Progenitor cell of endocrine pancreas (in vitro differentiated cells): ENCODE measurements around the gene TRHDE. TPM values are rescaled to one million over a fixed set of nuclear protein-coding genes. Genes with fewer than 3 reads are reported as not detected.
"Not testable (repeated sequence)": the region's sequence is repeated elsewhere in the genome, so short reads cannot be mapped to it uniquely, and the experiment has no call there.

Experiments used
- DNase-seq: peaks from one replicate; pipeline ENCODE4 v3.0.0; 2021; ENCODE audit warnings: low spot score; ENCODE audit not compliant: unreplicated experiment
- H3K27ac Mint-ChIP-seq: 2 replicates; pipeline ENCODE4 v1.8.0; 2021; ENCODE audit warnings: mild to moderate bottlenecking, moderate library complexity, mixed read lengths
- H3K27me3 Mint-ChIP-seq: 2 replicates; pipeline ENCODE4 v1.8.0; 2021; ENCODE audit warnings: mixed read lengths
- H3K36me3 Mint-ChIP-seq: 2 replicates; pipeline ENCODE4 v1.8.0; 2022; ENCODE audit warnings: mixed read lengths; ENCODE audit not compliant: insufficient read depth
- H3K4me1 Mint-ChIP-seq: 2 replicates; pipeline ENCODE4 v1.8.0; 2021; ENCODE audit warnings: low read depth, mixed read lengths
- H3K4me3 Mint-ChIP-seq: 2 replicates; pipeline ENCODE4 v1.8.0; 2021; ENCODE audit warnings: low read depth, mild to moderate bottlenecking, moderate library complexity, mixed read lengths
- H3K9me3 Mint-ChIP-seq: 2 replicates; pipeline ENCODE4 v1.8.0; 2021; ENCODE audit warnings: low read depth, mixed read lengths
- total RNA-seq: library from RNA; stranded (reverse); gene quantifications from 2 replicates; pipeline ENCODE4 v1.2.1, GENCODE V29; 2021
- TF ChIP-seq, protein P1 (sequence below): fragments of 200-600 bp; sonication (generic); IDR thresholded peaks from one replicate; pipeline ENCODE4 v1.5.0; 2021; ENCODE audit warnings: antibody characterized with exemption, mild to moderate bottlenecking; ENCODE audit not compliant: unreplicated experiment

The TRHDE gene
- total RNA-seq, 1 donor from 2014 or later: 2.7 TPM

DNA sequence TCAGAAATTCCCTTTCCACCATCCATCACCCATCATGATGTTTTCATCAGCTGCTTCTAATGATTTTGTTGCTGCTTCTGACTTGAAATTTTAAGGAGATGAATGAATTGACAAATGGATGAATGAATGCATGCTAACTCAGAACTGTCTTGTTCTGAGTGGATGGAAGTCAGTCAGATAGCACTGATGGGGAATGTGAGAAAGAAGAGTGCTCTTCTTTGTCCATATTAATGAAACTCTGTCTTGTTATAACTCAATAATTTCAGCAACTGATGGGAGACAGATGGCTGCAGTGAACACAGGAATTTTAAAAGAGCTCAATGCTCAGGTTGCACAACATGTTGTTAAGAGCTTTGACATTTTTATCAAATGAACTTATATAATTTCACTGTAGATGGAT lies 422.0 kb downstream of the TRHDE start:
- no peaks in the 10 kb centered on the region for H3K27me3 Mint-ChIP-seq
- no peak for DNase-seq
- H3K27ac Mint-ChIP-seq: no peak overlapping the region
- H3K36me3 Mint-ChIP-seq: no peaks in the 10 kb centered on the region
- H3K9me3 Mint-ChIP-seq: no peaks in the 10 kb centered on the region
- no peak overlapping the region for H3K4me3 Mint-ChIP-seq
- TF ChIP-seq, protein P1, sequence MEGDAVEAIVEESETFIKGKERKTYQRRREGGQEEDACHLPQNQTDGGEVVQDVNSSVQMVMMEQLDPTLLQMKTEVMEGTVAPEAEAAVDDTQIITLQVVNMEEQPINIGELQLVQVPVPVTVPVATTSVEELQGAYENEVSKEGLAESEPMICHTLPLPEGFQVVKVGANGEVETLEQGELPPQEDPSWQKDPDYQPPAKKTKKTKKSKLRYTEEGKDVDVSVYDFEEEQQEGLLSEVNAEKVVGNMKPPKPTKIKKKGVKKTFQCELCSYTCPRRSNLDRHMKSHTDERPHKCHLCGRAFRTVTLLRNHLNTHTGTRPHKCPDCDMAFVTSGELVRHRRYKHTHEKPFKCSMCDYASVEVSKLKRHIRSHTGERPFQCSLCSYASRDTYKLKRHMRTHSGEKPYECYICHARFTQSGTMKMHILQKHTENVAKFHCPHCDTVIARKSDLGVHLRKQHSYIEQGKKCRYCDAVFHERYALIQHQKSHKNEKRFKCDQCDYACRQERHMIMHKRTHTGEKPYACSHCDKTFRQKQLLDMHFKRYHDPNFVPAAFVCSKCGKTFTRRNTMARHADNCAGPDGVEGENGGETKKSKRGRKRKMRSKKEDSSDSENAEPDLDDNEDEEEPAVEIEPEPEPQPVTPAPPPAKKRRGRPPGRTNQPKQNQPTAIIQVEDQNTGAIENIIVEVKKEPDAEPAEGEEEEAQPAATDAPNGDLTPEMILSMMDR: no peak
- no peaks in the 10 kb centered on the region for H3K4me1 Mint-ChIP-seq

GRCh38 chr12:72699362-72699761 lies 427.2 kb downstream of the TRHDE start:
- Mint-ChIP-seq H3K27me3 (no peaks in the 10 kb centered on the region), H3K9me3 (peaks cover 4% of the 10 kb centered on the region), H3K4me1 (no peaks in the 10 kb centered on the region), H3K4me3 (no peak overlapping the region), H3K36me3 (no peaks in the 10 kb centered on the region), H3K27ac (no peak overlapping the region)
- TF ChIP-seq, protein P1: no peak
- no peak for DNase-seq

- not testable (repeated sequence) for H3K27me3 Mint-ChIP-seq, H3K27ac Mint-ChIP-seq, H3K4me3 Mint-ChIP-seq, H3K9me3 Mint-ChIP-seq, H3K36me3 Mint-ChIP-seq, H3K4me1 Mint-ChIP-seq, DNase-seq
Measured at GRCh38 chr12:72712025-72712424, 439.9 kb downstream of the TRHDE start.

GRCh38 chr12:72716221-72716620 lies 444.1 kb downstream of the TRHDE start:
- Mint-ChIP-seq H3K9me3 (no peaks in the 10 kb centered on the region), H3K36me3 (no peaks in the 10 kb centered on the region), H3K4me3 (no peak overlapping the region), H3K4me1 (no peaks in the 10 kb centered on the region), H3K27ac (no peak overlapping the region), H3K27me3 (no peaks in the 10 kb centered on the region)
- no peak for DNase-seq
- TF ChIP-seq, protein P1: no peak

- no peaks in the 10 kb centered on the region for H3K36me3 Mint-ChIP-seq
- H3K4me3 Mint-ChIP-seq: no peak overlapping the region
- no peak overlapping the region for H3K27ac Mint-ChIP-seq
- no peak for DNase-seq
- H3K9me3 Mint-ChIP-seq: peaks cover 5% of the 10 kb centered on the region
- H3K27me3 Mint-ChIP-seq: no peaks in the 10 kb centered on the region
- H3K4me1 Mint-ChIP-seq: no peaks in the 10 kb centered on the region
- TF ChIP-seq, protein P1: no peak
Measured at GRCh38 chr12:72717036-72717435, 444.9 kb downstream of the TRHDE start.
